Transverse colon (tissue), 3 donors: Measurements from ENCODE around the gene PCDH10.

Experiments used
- POLR2A ChIP-seq: fragments of 450-650 bp; IDR thresholded peaks from one replicate; pipeline ENCODE4 v1.6.1; 2016; ENCODE audit warnings: antibody characterized with exemption, mild to moderate bottlenecking, moderate library complexity
- TF ChIP-seq, protein P1 (sequence below), 5 experiments: fragments of 200-600 bp in 3 of 5; fragments of 450-650 bp in 2 of 5; sonication (generic) in 3 of 5; IDR thresholded peaks; 1 replicate in 2 of 5; 2 replicates in 3 of 5; pipeline ENCODE4 v1.5.1; 2016 to 2017; ENCODE audit warnings: antibody characterized with exemption in 5 of 5, inconsistent platforms in 3 of 5, mild to moderate bottlenecking in 2 of 5, moderate library complexity in 1 of 5

DNA sequence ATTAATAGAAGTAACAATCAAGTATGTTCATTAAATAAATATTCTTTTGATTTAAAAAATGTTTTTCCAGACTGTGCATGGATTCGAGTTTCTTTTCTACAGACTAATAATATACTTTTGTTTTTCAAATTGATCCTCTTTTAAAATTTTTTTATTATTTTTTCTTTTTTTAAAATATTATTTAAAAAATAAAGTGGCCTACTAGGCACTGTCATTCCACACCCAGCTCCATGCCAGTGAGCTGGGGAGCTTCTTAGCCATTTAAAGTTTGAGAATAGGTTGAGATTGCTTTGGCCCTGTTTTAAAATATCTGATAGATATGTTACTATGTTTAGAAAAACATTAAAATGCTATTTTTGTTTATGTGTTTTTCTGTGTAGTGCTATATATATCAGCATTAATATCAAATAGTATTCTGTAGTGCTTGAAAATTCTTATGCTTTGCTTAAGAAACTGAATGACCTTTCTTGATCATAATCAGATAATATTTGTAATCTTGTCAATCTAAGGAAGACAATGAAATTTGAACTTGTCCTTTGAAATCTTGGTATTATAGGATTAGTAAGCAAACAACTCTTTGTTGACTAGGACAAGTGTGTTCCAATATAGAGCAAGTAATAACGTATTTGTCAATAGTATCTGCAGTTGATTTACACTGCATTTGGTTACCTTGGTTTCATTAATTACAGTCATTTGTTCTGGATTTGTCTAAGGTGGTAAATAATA, 12.6 kb downstream of the PCDH10 start:
- TF ChIP-seq, protein P1, sequence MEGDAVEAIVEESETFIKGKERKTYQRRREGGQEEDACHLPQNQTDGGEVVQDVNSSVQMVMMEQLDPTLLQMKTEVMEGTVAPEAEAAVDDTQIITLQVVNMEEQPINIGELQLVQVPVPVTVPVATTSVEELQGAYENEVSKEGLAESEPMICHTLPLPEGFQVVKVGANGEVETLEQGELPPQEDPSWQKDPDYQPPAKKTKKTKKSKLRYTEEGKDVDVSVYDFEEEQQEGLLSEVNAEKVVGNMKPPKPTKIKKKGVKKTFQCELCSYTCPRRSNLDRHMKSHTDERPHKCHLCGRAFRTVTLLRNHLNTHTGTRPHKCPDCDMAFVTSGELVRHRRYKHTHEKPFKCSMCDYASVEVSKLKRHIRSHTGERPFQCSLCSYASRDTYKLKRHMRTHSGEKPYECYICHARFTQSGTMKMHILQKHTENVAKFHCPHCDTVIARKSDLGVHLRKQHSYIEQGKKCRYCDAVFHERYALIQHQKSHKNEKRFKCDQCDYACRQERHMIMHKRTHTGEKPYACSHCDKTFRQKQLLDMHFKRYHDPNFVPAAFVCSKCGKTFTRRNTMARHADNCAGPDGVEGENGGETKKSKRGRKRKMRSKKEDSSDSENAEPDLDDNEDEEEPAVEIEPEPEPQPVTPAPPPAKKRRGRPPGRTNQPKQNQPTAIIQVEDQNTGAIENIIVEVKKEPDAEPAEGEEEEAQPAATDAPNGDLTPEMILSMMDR (IDR thresholded peaks at IDR 0.05): no peak
- no peak for TF ChIP-seq POLR2A
